H1 (cell line): ENCODE measurements around the gene POFUT2. TPM values are rescaled to one million over a fixed set of nuclear protein-coding genes. Genes with fewer than 3 reads are reported as not detected.

Source experiments
- CTCF ChIA-PET: fragments of 300-600 bp; sonication (Branson Sonifier 250); formaldehyde crosslinking; loops from one replicate; lab custom pipeline; 2021; ENCODE audit not compliant: partially characterized antibody; lab: Charles Lee
- POLR2A ChIA-PET: fragments of 300-600 bp; sonication (Branson Sonifier 250); formaldehyde crosslinking; loops from one replicate; lab custom pipeline; 2021; ENCODE audit warnings: inconsistent platforms; ENCODE audit not compliant: partially characterized antibody; lab: Charles Lee
- DNase-seq, 2 experiments: peaks; one replicate each; pipeline versions ENCODE4 v3.0.0 to v3.0.0-alpha.2; 2010 to 2022; ENCODE audit warnings: low spot score in 2 of 2, low read depth in 1 of 2, mixed read lengths in 1 of 2
- FAIRE-seq: peaks from 2 replicates; lab custom pipeline; 2011; peaks lifted over from hg19 to GRCh38; lab: Jason Lieb, UNC
- H2AFZ ChIP-seq: 2 replicates; pipeline ENCODE4 v1.8.1; 2012; ENCODE audit warnings: low read length, inconsistent platforms
- H2AK5ac ChIP-seq: 2 replicates; pipeline ENCODE4 v1.6.1; 2013; ENCODE audit warnings: low read depth, low read length
- H2BK120ac ChIP-seq: replicated peaks from 2 replicates; pipeline ENCODE3; 2013; ENCODE audit warnings: low read depth, low read length, inconsistent platforms
- H2BK12ac ChIP-seq: 2 replicates; pipeline ENCODE4 v1.6.1; 2013; ENCODE audit warnings: low read depth, low read length
- H2BK15ac ChIP-seq: 2 replicates; pipeline ENCODE4 v1.6.1; 2013; ENCODE audit warnings: low read length
- H2BK20ac ChIP-seq: 2 replicates; pipeline ENCODE4 v1.6.1; 2013; ENCODE audit warnings: low read length
- H2BK5ac ChIP-seq: 2 replicates; pipeline ENCODE4 v1.6.1; 2013; ENCODE audit warnings: low read depth, low read length
- H3K14ac ChIP-seq: 2 replicates; pipeline ENCODE4 v1.6.1; 2013; ENCODE audit warnings: inconsistent platforms; ENCODE audit not compliant: insufficient read length
- H3K18ac ChIP-seq: 2 replicates; pipeline ENCODE4 v1.6.1; 2013; ENCODE audit warnings: low read length; ENCODE audit errors: extremely low read depth
- H3K23ac ChIP-seq: 2 replicates; pipeline ENCODE4 v1.6.1; 2013; ENCODE audit warnings: inconsistent platforms; ENCODE audit not compliant: insufficient read length
- H3K23me2 ChIP-seq: 2 replicates; pipeline ENCODE4 v1.6.1; 2013; ENCODE audit warnings: low read depth, low read length
- H3K27ac ChIP-seq: 2 replicates; pipeline ENCODE4 v1.6.1; 2011; ENCODE audit warnings: low read depth, low read length, inconsistent platforms
- H3K27me3 ChIP-seq, 4 experiments: replicated peaks in 1 of 4; 1 replicate in 1 of 4; 2 replicates in 3 of 4; pipeline versions ENCODE4 v1.6.1 to v1.8.1; 2011 to 2013; ENCODE audit warnings: low read length in 3 of 4, mild to moderate bottlenecking in 3 of 4, inconsistent platforms in 2 of 4, mixed read lengths in 2 of 4, moderate library complexity in 1 of 4; ENCODE audit not compliant: control insufficient read depth in 3 of 4, insufficient read depth in 3 of 4; ENCODE audit errors: extremely low read depth in 1 of 4
- H3K36me3 ChIP-seq, 4 experiments: 2 replicates each; pipeline versions ENCODE4 v1.6.1 to v1.8.1; 2011 to 2013; ENCODE audit warnings: mild to moderate bottlenecking in 4 of 4, low read length in 3 of 4, moderate library complexity in 2 of 4, control low read depth in 1 of 4, inconsistent platforms in 1 of 4; ENCODE audit not compliant: insufficient read depth in 4 of 4, control insufficient read depth in 2 of 4
- H3K4ac ChIP-seq: replicated peaks from 2 replicates; pipeline ENCODE3; 2013; ENCODE audit warnings: low read length, low read depth, mixed read lengths, inconsistent platforms; ENCODE audit not compliant: insufficient read length
- H3K4me1 ChIP-seq, 4 experiments: replicated peaks in 1 of 4; 1 replicate in 1 of 4; 2 replicates in 3 of 4; pipeline versions ENCODE4 v1.6.1 to v1.8.1; 2011 to 2013; ENCODE audit warnings: low read length in 3 of 4, inconsistent platforms in 2 of 4, mixed read lengths in 1 of 4; ENCODE audit not compliant: insufficient read depth in 4 of 4, control insufficient read depth in 3 of 4
- H3K4me2 ChIP-seq, 2 experiments: 2 replicates each; pipeline versions ENCODE4 v1.6.1 to v1.8.1; 2011 to 2013; ENCODE audit warnings: low read depth in 2 of 2, low read length in 2 of 2, control low read depth in 1 of 2, inconsistent platforms in 1 of 2, mild to moderate bottlenecking in 1 of 2; ENCODE audit not compliant: insufficient read depth in 1 of 2
- H3K4me3 ChIP-seq, 4 experiments: fragments of 200-600, 300-600 bp in 1 of 4; sonication (generic), shearing (Covaris generic), sonication (Bioruptor Twin) in 1 of 4; 2 replicates each; pipeline versions ENCODE4 v1.5.1 to v1.8.1; 2011 to 2016; ENCODE audit warnings: low read length in 4 of 4, low read depth in 3 of 4, control low read depth in 2 of 4, inconsistent platforms in 2 of 4, mild to moderate bottlenecking in 2 of 4, mixed read lengths in 1 of 4, moderate library complexity in 1 of 4; ENCODE audit not compliant: insufficient read depth in 2 of 4; ENCODE audit errors: extremely low read depth in 1 of 4
- H3K56ac ChIP-seq: replicated peaks from 2 replicates; pipeline ENCODE3; 2013; ENCODE audit warnings: low read depth, mild to moderate bottlenecking, mixed read lengths, low read length, inconsistent platforms; ENCODE audit not compliant: insufficient read length
- H3K79me1 ChIP-seq: 2 replicates; pipeline ENCODE4 v1.6.1; 2013; ENCODE audit warnings: low read depth, low read length, control low read depth
- H3K79me2 ChIP-seq, 2 experiments: 2 replicates each; pipeline versions ENCODE4 v1.6.1 to v1.8.1; 2012 to 2013; ENCODE audit warnings: low read length in 2 of 2, mild to moderate bottlenecking in 2 of 2, inconsistent platforms in 1 of 2; ENCODE audit not compliant: insufficient read depth in 2 of 2, control insufficient read depth in 1 of 2
- H3K9ac ChIP-seq, 4 experiments: replicated peaks in 1 of 4; 1 replicate in 1 of 4; 2 replicates in 3 of 4; pipeline versions ENCODE4 v1.6.1 to v1.8.1; 2011 to 2013; ENCODE audit warnings: low read depth in 3 of 4, low read length in 3 of 4, control low read depth in 2 of 4, mild to moderate bottlenecking in 2 of 4, moderate library complexity in 2 of 4, inconsistent platforms in 1 of 4; ENCODE audit errors: extremely low read depth in 1 of 4
- H3K9me3 ChIP-seq, 2 experiments: 2 replicates each; pipeline versions ENCODE4 v1.6.1 to v1.8.1; 2012 to 2013; ENCODE audit warnings: mild to moderate bottlenecking in 2 of 2, moderate library complexity in 2 of 2, control low read depth in 1 of 2, inconsistent platforms in 1 of 2, low read depth in 1 of 2, low read length in 1 of 2, mixed read lengths in 1 of 2; ENCODE audit not compliant: insufficient read depth in 2 of 2
- H4K20me1 ChIP-seq, 2 experiments: replicated peaks in 1 of 2; 2 replicates each; pipeline versions ENCODE3 to v1.8.1; 2011 to 2013; ENCODE audit warnings: inconsistent platforms in 2 of 2, low read length in 2 of 2, mild to moderate bottlenecking in 1 of 2; ENCODE audit not compliant: insufficient read depth in 2 of 2, control insufficient read depth in 1 of 2
- H4K5ac ChIP-seq: 2 replicates; pipeline ENCODE4 v1.6.1; 2013; ENCODE audit warnings: low read length, low read depth, mixed read lengths, inconsistent platforms; ENCODE audit not compliant: insufficient read length
- H4K8ac ChIP-seq: 2 replicates; pipeline ENCODE4 v1.8.0; 2013; ENCODE audit warnings: mild to moderate bottlenecking, moderate library complexity, low read length, inconsistent platforms; ENCODE audit not compliant: insufficient read depth; ENCODE audit errors: extremely low read depth
- H4K91ac ChIP-seq: replicated peaks from 2 replicates; pipeline ENCODE3; 2013; ENCODE audit warnings: low read length, mixed read lengths, inconsistent platforms; ENCODE audit not compliant: insufficient read length
- ATF2 ChIP-seq: IDR thresholded peaks from 2 replicates; pipeline ENCODE4 v1.6.1; 2012; ENCODE audit warnings: low read length, inconsistent platforms
- ATF3 ChIP-seq: IDR thresholded peaks from 2 replicates; pipeline ENCODE4 v1.6.1; 2011; ENCODE audit warnings: low read depth, mild to moderate bottlenecking, low read length; ENCODE audit not compliant: insufficient read depth
- FOSL1 ChIP-seq: IDR thresholded peaks from 2 replicates; pipeline ENCODE4 v1.6.1; 2011; ENCODE audit warnings: mild to moderate bottlenecking, low read depth, low read length, moderate library complexity; ENCODE audit not compliant: insufficient read depth
- HDAC6 ChIP-seq: IDR thresholded peaks from one replicate; pipeline ENCODE4 v1.7.1; 2012; ENCODE audit warnings: low read depth, mild to moderate bottlenecking, inconsistent platforms, low read length, moderate library complexity
- JUND ChIP-seq: IDR thresholded peaks from 2 replicates; pipeline ENCODE4 v1.6.1; 2011; ENCODE audit warnings: mild to moderate bottlenecking, improper control_type of control experiment, low read length
- KDM1A ChIP-seq: fragments of 200-600, 300-600 bp; sonication (generic); IDR thresholded peaks from 2 replicates; pipeline ENCODE4 v1.7.1; 2016; ENCODE audit warnings: mild to moderate bottlenecking, low read length, borderline replicate concordance
- RNF2 ChIP-seq: fragments of 200-900, 300-1000 bp; sonication (generic); IDR thresholded peaks from 2 replicates; pipeline ENCODE4 v1.7.1; 2016; ENCODE audit warnings: borderline replicate concordance, low read depth, mild to moderate bottlenecking, antibody characterized with exemption, low read length; ENCODE audit not compliant: poor library complexity, severe bottlenecking; ENCODE audit errors: missing control alignments
- SAP30 ChIP-seq: fragments of 300-600 bp; sonication (generic); IDR thresholded peaks from 2 replicates; pipeline ENCODE4 v1.7.1; 2012; ENCODE audit warnings: low read length, moderate library complexity, mild to moderate bottlenecking, inconsistent platforms; ENCODE audit not compliant: insufficient read depth, insufficient replicate concordance
- WGBS, 2 experiments: shearing (Covaris generic) in 1 of 2; methylation state at CpG; one replicate each; pipeline versions ENCODE4 v1.1.6 to v1.1.7; 2013 to 2015; ENCODE audit warnings: low lambda C conversion rate in 2 of 2, mixed read lengths in 2 of 2, inconsistent platforms in 1 of 2, low coverage in 1 of 2, missing lambda C conversion rate in 1 of 2; ENCODE audit not compliant: insufficient replicate concordance in 2 of 2, insufficient coverage in 1 of 2, insufficient read length in 1 of 2; ENCODE audit errors: extremely low coverage in 1 of 2, missing lambda C conversion rate in 1 of 2; 5-methylcytosine and 5-hydroxymethylcytosine counted together
- polyA plus RNA-seq, 7 experiments: library from polyadenylated mRNA; depleted of rRNA in 3 of 7; stranded (reverse) in 5 of 7; unstranded in 2 of 7; fragments of >200 nt in 5 of 7; fragments of 200-250 nt in 2 of 7; gene quantifications; 1 replicate in 5 of 7; 2 replicates in 1 of 7; 4 replicates in 1 of 7; pipeline versions ENCODE4 v1.2.1 to v1.2.3, GENCODE V29; 2011 to 2013; ENCODE audit warnings: missing spikeins in 2 of 7, mixed read lengths in 2 of 7
- total RNA-seq: library from RNA; stranded (reverse); fragmentation: NEBNext Ultra II Directional; extraction: Animal tissue kit (Norgen Biotek cat#: 25700); gene quantifications from 2 replicates; pipeline ENCODE4 v1.2.1, GENCODE V29; 2021

POFUT2 gene
- total and polyA plus RNA-seq, 2 of the 8 experiments (the other 6 are each of a cell fraction or from before 2014, with no cell fraction given) = 13.7 to 32.1 TPM

- H2AFZ ChIP-seq = no peak overlapping the region
- POLR2A ChIA-PET = interaction anchor here (0.6 kb wide), 1 partner anchor 11 kb away, joined by 3 read pairs; no protein-coding TSS in a partner anchor
- no peak overlapping the region for H3K56ac ChIP-seq
- no peak overlapping the region; the same call in 1 of the 2 replicates for H4K8ac ChIP-seq
- no peaks in the 10 kb centered on the region for H3K79me1 ChIP-seq
- WGBS, 2 experiments = 93% methylated on average over 36 of the region's 36 CpGs; no CpG with 5 or more reads in 1 of the 2 experiments
- H2BK120ac ChIP-seq = no peak overlapping the region
- DNase-seq (no peak), FAIRE-seq (no peak)
- H2BK5ac ChIP-seq = no peak overlapping the region
- H2BK12ac ChIP-seq = no peak overlapping the region
- no peak overlapping the region for H2BK15ac ChIP-seq
- no peak overlapping the region for H4K91ac ChIP-seq
- H3K23ac ChIP-seq = no peak overlapping the region
- H3K4me2 ChIP-seq = no peak overlapping the region
- no peak overlapping the region for H4K5ac ChIP-seq
- H3K9me3 ChIP-seq = peaks cover 0 to 4% of the 10 kb centered on the region in 2 experiments; a peak in 1 of 4 replicates
- H3K27me3 ChIP-seq = no peaks in the 10 kb centered on the region
- no peak overlapping the region for H3K27ac ChIP-seq
- no peaks in the 10 kb centered on the region for H3K4me1 ChIP-seq
- TF ChIP-seq FOSL1 (no peak), HDAC6 (no peak), KDM1A (no peak), ATF3 (no peak), ATF2 (no peak), RNF2 (no peak), SAP30 (no peak), JUND (no peak)
- no peak overlapping the region for H3K14ac ChIP-seq
- H3K18ac ChIP-seq = no peak overlapping the region
- no peaks in the 10 kb centered on the region; a peak in 1 of 4 replicates for H3K79me2 ChIP-seq
- H3K4ac ChIP-seq = no peak overlapping the region
- H2AK5ac ChIP-seq = no peak overlapping the region
- no peak overlapping the region for H2BK20ac ChIP-seq
- H3K23me2 ChIP-seq = no peaks in the 10 kb centered on the region
- H3K9ac ChIP-seq = no peak overlapping the region
- H3K4me3 ChIP-seq = no peak overlapping the region
- H3K36me3 ChIP-seq = peaks cover 12 to 45% (median 38%) of the 10 kb centered on the region in 4 experiments
- CTCF ChIA-PET = interaction anchor here (1.3 kb wide), 1 partner anchor 126 kb away, joined by 5 read pairs; no protein-coding TSS in a partner anchor
- H4K20me1 ChIP-seq = peaks cover 0 to 7% of the 10 kb centered on the region in 2 experiments
Observed at GRCh38 chr21:45265721-45266517, 21.8 kb downstream of the POFUT2 start.
